Stimulated activated CD8-positive, alpha-beta memory T cell treated with anti-CD3 and anti-CD28 coated beads, Interleukin-7, amount 100 ng/mL, for 1 hour (primary cell): ENCODE results near the gene COL24A1.
"Not testable (repeated sequence)": the region's sequence is repeated elsewhere in the genome, so short reads cannot be mapped to it uniquely, and the experiment has no call there.

ENCODE experiments used
- DNase-seq, 2 donors: peaks; one replicate each; pipeline ENCODE4 v3.0.0-alpha.2; 2020; ENCODE audit warnings: low read depth in 2 of 2

Gene COL24A1

GRCh38 chr1:85889870-85890269 is 266.7 kb downstream of the COL24A1 start:
- no peak for DNase-seq

GRCh38 chr1:85888921-85889320 is 267.7 kb downstream of the COL24A1 start:
- DNase-seq, result no peak

- no peak for DNase-seq
These were observed 272.1 kb downstream of the COL24A1 start for GRCh38 chr1:85884372-85885035.

GRCh38 chr1:85867189-85867588 is 289.4 kb downstream of the COL24A1 start:
- no peak for DNase-seq

GRCh38 chr1:85865213-85865612 is 291.4 kb downstream of the COL24A1 start:
- DNase-seq, result no peak

- DNase-seq, result no peak
These were observed 291.8 kb downstream of the COL24A1 start for GRCh38 chr1:85864727-85865126.

- DNase-seq, result not testable (repeated sequence)
These were observed 292.9 kb downstream of the COL24A1 start for GRCh38 chr1:85863639-85864038.

GRCh38 chr1:85862456-85862855 is 294.1 kb downstream of the COL24A1 start:
- DNase-seq, result no peak

- no peak for DNase-seq
These were observed 298.6 kb downstream of the COL24A1 start for GRCh38 chr1:85857991-85858390.

GRCh38 chr1:85850238-85850637 is 306.3 kb downstream of the COL24A1 start:
- DNase-seq, result no peak

GRCh38 chr1:85849660-85850059 is 306.9 kb downstream of the COL24A1 start:
- DNase-seq, result no peak

GRCh38 chr1:85847356-85847755 is 309.2 kb downstream of the COL24A1 start:
- no peak for DNase-seq

GRCh38 chr1:85846706-85847105 is 309.9 kb downstream of the COL24A1 start:
- DNase-seq, result no peak

- no peak for DNase-seq
These were observed 317.1 kb downstream of the COL24A1 start for GRCh38 chr1:85839459-85839858.

GRCh38 chr1:85838238-85838637 is 318.3 kb downstream of the COL24A1 start:
- no peak for DNase-seq

- no peak for DNase-seq
These were observed 319.8 kb downstream of the COL24A1 start for GRCh38 chr1:85836736-85837135.

- DNase-seq, result not testable (repeated sequence)
These were observed 323.4 kb downstream of the COL24A1 start for GRCh38 chr1:85833165-85833564.

GRCh38 chr1:85830837-85831236 is 325.7 kb downstream of the COL24A1 start:
- DNase-seq, result no peak

- no peak for DNase-seq
These were observed 332.3 kb downstream of the COL24A1 start for GRCh38 chr1:85824066-85824840.

- no peak for DNase-seq
These were observed 333.9 kb downstream of the COL24A1 start for GRCh38 chr1:85822696-85823095.

- DNase-seq, result no peak
These were observed 338.2 kb downstream of the COL24A1 start for GRCh38 chr1:85818371-85818770.

- no peak for DNase-seq
These were observed 340.0 kb downstream of the COL24A1 start for GRCh38 chr1:85816606-85817005.

GRCh38 chr1:85815906-85816305 is 340.7 kb downstream of the COL24A1 start:
- DNase-seq, result no peak
